CD14-positive monocyte (primary cell): Measurements from ENCODE around the gene SMAD9. TPM values are rescaled to one million over a fixed set of nuclear protein-coding genes. Genes with fewer than 3 reads are reported as not detected.

Experiments
- DNase-seq, 3 donors: peaks; one replicate each; pipeline ENCODE4 v3.0.0-alpha.2; 2011 to 2022
- H2AFZ ChIP-seq: 2 replicates; pipeline ENCODE4 v1.6.0; 2012; ENCODE audit warnings: mild to moderate bottlenecking, low read depth, low read length, inconsistent platforms; ENCODE audit not compliant: insufficient read depth, poor library complexity, severe bottlenecking
- H3K27ac ChIP-seq, 2 donors: 1 replicate in 1 of 2; 2 replicates in 1 of 2; pipeline ENCODE4 v1.5.1; 2012 to 2013; ENCODE audit warnings: low read length in 2 of 2, control low read depth in 1 of 2, inconsistent platforms in 1 of 2, low read depth in 1 of 2, mild to moderate bottlenecking in 1 of 2
- H3K27me3 ChIP-seq, 2 donors: one replicate each; pipeline versions ENCODE4 v1.6.0 to v1.6.1; 2011 to 2013; ENCODE audit warnings: low read length in 2 of 2; ENCODE audit not compliant: control insufficient read depth in 2 of 2, insufficient read depth in 2 of 2
- H3K36me3 ChIP-seq, 2 donors: replicated peaks in 1 of 2; 1 replicate in 1 of 2; 2 replicates in 1 of 2; pipeline versions ENCODE4 v1.5.1 to v1.6.1; 2012 to 2013; ENCODE audit warnings: low read length in 2 of 2, control low read depth in 1 of 2, inconsistent platforms in 1 of 2, mild to moderate bottlenecking in 1 of 2; ENCODE audit not compliant: insufficient read depth in 2 of 2, control insufficient read depth in 1 of 2
- H3K4me1 ChIP-seq, 2 donors: 1 replicate in 1 of 2; 2 replicates in 1 of 2; pipeline versions ENCODE4 v1.5.1 to v1.6.1; 2012 to 2013; ENCODE audit warnings: low read length in 2 of 2, control low read depth in 1 of 2, inconsistent platforms in 1 of 2, mild to moderate bottlenecking in 1 of 2, moderate library complexity in 1 of 2; ENCODE audit not compliant: insufficient read depth in 2 of 2, control insufficient read depth in 1 of 2
- H3K4me2 ChIP-seq: replicated peaks from 2 replicates; pipeline ENCODE3; 2012; ENCODE audit warnings: low read length, moderate library complexity, mild to moderate bottlenecking; ENCODE audit not compliant: poor library complexity, severe bottlenecking; ENCODE audit errors: extremely low read depth
- H3K4me3 ChIP-seq, 3 experiments: fragments of 200-600 bp in 1 of 3; sonication (generic) in 1 of 3; replicated peaks in 1 of 3; 1 replicate in 2 of 3; 2 replicates in 1 of 3; pipeline ENCODE4 v1.5.1; 2011 to 2013; ENCODE audit warnings: low read length in 3 of 3, mild to moderate bottlenecking in 3 of 3, control low read depth in 2 of 3, low read depth in 2 of 3, inconsistent platforms in 1 of 3, moderate library complexity in 1 of 3
- H3K79me2 ChIP-seq: 2 replicates; pipeline ENCODE4 v1.6.0; 2012; ENCODE audit warnings: mild to moderate bottlenecking, control low read depth, inconsistent platforms, low read length, moderate library complexity; ENCODE audit not compliant: insufficient read depth
- H3K9ac ChIP-seq: 2 replicates; pipeline ENCODE4 v1.6.0; 2017; ENCODE audit warnings: low read length, mild to moderate bottlenecking; ENCODE audit not compliant: insufficient read depth, poor library complexity, severe bottlenecking
- H3K9me3 ChIP-seq, 2 donors: replicated peaks in 1 of 2; 1 replicate in 1 of 2; 2 replicates in 1 of 2; pipeline versions ENCODE4 v1.5.1 to v1.6.1; 2012 to 2013; ENCODE audit warnings: low read length in 2 of 2, control low read depth in 1 of 2; ENCODE audit not compliant: control insufficient read depth in 1 of 2, insufficient read depth in 1 of 2
- H4K20me1 ChIP-seq: 2 replicates; pipeline ENCODE4 v1.6.0; 2012; ENCODE audit warnings: mild to moderate bottlenecking, low read length, control low read depth, moderate library complexity; ENCODE audit not compliant: insufficient read depth
- H3K27ac Mint-ChIP-seq, 7 donors: one replicate each; pipeline ENCODE4 v1.8.0; 2020; ENCODE audit warnings: mild to moderate bottlenecking in 7 of 7, mixed read lengths in 7 of 7, moderate library complexity in 6 of 7, inconsistent platforms in 2 of 7
- H3K27me3 Mint-ChIP-seq, 3 donors: one replicate each; pipeline ENCODE4 v1.8.0; 2021 to 2022; ENCODE audit warnings: low read depth in 3 of 3, mild to moderate bottlenecking in 3 of 3, mixed read lengths in 3 of 3, moderate library complexity in 3 of 3, inconsistent platforms in 1 of 3
- H3K36me3 Mint-ChIP-seq, 2 donors: one replicate each; pipeline ENCODE4 v1.8.0; 2020; ENCODE audit warnings: mixed read lengths in 2 of 2, inconsistent platforms in 1 of 2, mild to moderate bottlenecking in 1 of 2
- H3K4me1 Mint-ChIP-seq: one replicate; pipeline ENCODE4 v1.8.0; 2020; ENCODE audit warnings: mild to moderate bottlenecking, mixed read lengths
- H3K4me3 Mint-ChIP-seq, 2 donors: one replicate each; pipeline ENCODE4 v1.8.0; 2020; ENCODE audit warnings: mild to moderate bottlenecking in 2 of 2, mixed read lengths in 2 of 2, moderate library complexity in 1 of 2
- H3K9me3 Mint-ChIP-seq, 7 donors: one replicate each; pipeline ENCODE4 v1.8.0; 2020 to 2022; ENCODE audit warnings: mixed read lengths in 7 of 7, mild to moderate bottlenecking in 6 of 7, moderate library complexity in 6 of 7, inconsistent platforms in 2 of 7
- WGBS: methylation state at CpG from one replicate; pipeline ENCODE4 v1.1.5; 2013; ENCODE audit warnings: missing lambda C conversion rate; ENCODE audit not compliant: insufficient coverage; 5-methylcytosine and 5-hydroxymethylcytosine counted together
- intact Hi-C, 2 donors: fragments of 100-400 bp; cut with micrococcal nuclease; formaldehyde crosslinking; loops; one replicate each; pipeline versions ENCODE4 v1.15.0 to v1.15.1; 2023
- polyA plus RNA-seq, 3 donors: library from polyadenylated mRNA; depleted of rRNA in 1 of 3; unstranded in 2 of 3; stranded (reverse) in 1 of 3; fragments of 300-500 nt in 2 of 3; fragments of >200 nt in 1 of 3; fragmentation: Illumina TruSeq in 2 of 3; gene quantifications; 1 replicate in 2 of 3; 2 replicates in 1 of 3; pipeline ENCODE4 v1.2.3, GENCODE V29; 2012 to 2021
- TF ChIP-seq, protein P1 (sequence below): fragments of 200-600 bp; IDR thresholded peaks from one replicate; pipeline ENCODE4 v1.8.0; 2022; ENCODE audit warnings: antibody characterized with exemption, mild to moderate bottlenecking

Gene SMAD9
- polyA plus RNA-seq, 3 donors = not detected

DNA sequence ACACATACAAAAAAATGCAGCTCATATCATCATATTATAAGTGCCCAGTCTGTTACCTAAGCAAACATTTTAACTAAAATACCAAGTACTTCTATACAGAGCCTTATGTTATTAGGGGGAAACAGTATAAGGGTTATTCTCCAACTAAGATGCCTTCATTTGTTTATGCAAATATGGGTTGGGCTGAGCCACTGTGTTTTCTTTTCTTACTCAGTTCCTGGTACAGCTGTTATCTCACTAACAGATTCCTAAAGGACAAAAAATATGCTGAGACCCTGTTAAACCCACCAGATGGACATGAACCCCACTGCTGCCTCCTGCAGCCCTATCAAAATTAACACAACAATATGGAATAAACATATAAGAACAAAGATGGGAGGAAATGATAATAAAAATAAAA, 34.5 kb upstream of the SMAD9 start:
- H3K4me3 ChIP-seq = no peak overlapping the region
- H3K4me2 ChIP-seq = no peak overlapping the region
- DNase-seq = no peak
- H3K9me3 ChIP-seq = no peaks in the 10 kb centered on the region
- H3K4me1 ChIP-seq = no peaks in the 10 kb centered on the region
- no peaks in the 10 kb centered on the region for H3K4me1 Mint-ChIP-seq
- no peak overlapping the region for H3K27ac ChIP-seq
- H3K9ac ChIP-seq = no peak overlapping the region
- TF ChIP-seq, protein P1, sequence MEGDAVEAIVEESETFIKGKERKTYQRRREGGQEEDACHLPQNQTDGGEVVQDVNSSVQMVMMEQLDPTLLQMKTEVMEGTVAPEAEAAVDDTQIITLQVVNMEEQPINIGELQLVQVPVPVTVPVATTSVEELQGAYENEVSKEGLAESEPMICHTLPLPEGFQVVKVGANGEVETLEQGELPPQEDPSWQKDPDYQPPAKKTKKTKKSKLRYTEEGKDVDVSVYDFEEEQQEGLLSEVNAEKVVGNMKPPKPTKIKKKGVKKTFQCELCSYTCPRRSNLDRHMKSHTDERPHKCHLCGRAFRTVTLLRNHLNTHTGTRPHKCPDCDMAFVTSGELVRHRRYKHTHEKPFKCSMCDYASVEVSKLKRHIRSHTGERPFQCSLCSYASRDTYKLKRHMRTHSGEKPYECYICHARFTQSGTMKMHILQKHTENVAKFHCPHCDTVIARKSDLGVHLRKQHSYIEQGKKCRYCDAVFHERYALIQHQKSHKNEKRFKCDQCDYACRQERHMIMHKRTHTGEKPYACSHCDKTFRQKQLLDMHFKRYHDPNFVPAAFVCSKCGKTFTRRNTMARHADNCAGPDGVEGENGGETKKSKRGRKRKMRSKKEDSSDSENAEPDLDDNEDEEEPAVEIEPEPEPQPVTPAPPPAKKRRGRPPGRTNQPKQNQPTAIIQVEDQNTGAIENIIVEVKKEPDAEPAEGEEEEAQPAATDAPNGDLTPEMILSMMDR = no peak
- no peak overlapping the region for H3K27ac Mint-ChIP-seq
- H4K20me1 ChIP-seq = no peaks in the 10 kb centered on the region
- intact Hi-C loops = no loop called here
- no peaks in the 10 kb centered on the region for H3K27me3 ChIP-seq
- H2AFZ ChIP-seq = no peak overlapping the region
- H3K4me3 Mint-ChIP-seq = no peak overlapping the region
- H3K36me3 Mint-ChIP-seq = peaks cover 63 to 74% of the 10 kb centered on the region in 2 donors
- H3K36me3 ChIP-seq = peaks cover 28 to 82% of the 10 kb centered on the region in 2 donors
- H3K79me2 ChIP-seq = no peaks in the 10 kb centered on the region
- no peaks in the 10 kb centered on the region for H3K9me3 Mint-ChIP-seq
- H3K27me3 Mint-ChIP-seq = no peaks in the 10 kb centered on the region

DNA sequence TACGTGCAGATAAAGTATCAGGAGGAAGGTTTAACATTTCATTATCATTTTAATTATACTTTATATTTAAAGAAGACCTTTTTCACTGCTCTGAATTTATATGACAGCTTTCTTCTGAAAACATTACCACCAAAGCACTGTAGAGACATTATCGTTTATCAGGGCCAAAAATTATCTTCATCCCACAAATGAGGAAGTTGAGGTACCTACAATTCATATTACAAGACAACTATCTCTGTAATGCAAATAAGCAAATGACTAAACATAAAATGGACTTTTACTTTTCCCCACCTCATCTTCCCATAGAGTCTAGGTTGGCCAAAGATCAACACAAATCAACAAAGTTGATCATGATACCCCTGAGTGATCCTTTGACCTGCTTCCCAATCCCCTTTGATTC, 30.9 kb upstream of the SMAD9 start:
- H3K27ac Mint-ChIP-seq = peak overlapping the region in 1 of 7 donors; percentile 3
- TF ChIP-seq, protein P1 = no peak
- intact Hi-C loops = no loop called here
- DNase-seq = no peak
- 40% methylated on average over 1 of the region's 2 CpGs for WGBS
- no peaks in the 10 kb centered on the region for H3K9me3 Mint-ChIP-seq
- no peak overlapping the region for H3K4me3 ChIP-seq
- no peaks in the 10 kb centered on the region for H3K27me3 ChIP-seq
- H3K79me2 ChIP-seq = no peaks in the 10 kb centered on the region
- no peaks in the 10 kb centered on the region for H3K9me3 ChIP-seq
- H3K4me3 Mint-ChIP-seq = no peak overlapping the region
- H3K4me1 Mint-ChIP-seq = no peaks in the 10 kb centered on the region
- no peak overlapping the region for H3K4me2 ChIP-seq
- no peaks in the 10 kb centered on the region for H3K27me3 Mint-ChIP-seq
- H3K4me1 ChIP-seq = no peaks in the 10 kb centered on the region
- H3K36me3 Mint-ChIP-seq = peaks cover 51 to 64% of the 10 kb centered on the region in 2 donors
- no peak overlapping the region for H3K9ac ChIP-seq
- H4K20me1 ChIP-seq = no peaks in the 10 kb centered on the region
- H3K36me3 ChIP-seq = peaks cover 36 to 78% of the 10 kb centered on the region in 2 donors
- no peak overlapping the region for H3K27ac ChIP-seq
- H2AFZ ChIP-seq = no peak overlapping the region
